Parathyroid adenoma (tissue), 2 donors: ENCODE data around the gene KDM3B.
A peak's percentile ranks its signal among the peaks of the same experiment; 100 is the strongest.

Source experiments
- H2AFZ ChIP-seq: fragments of 300-600 bp; sonication (generic); one replicate; pipeline ENCODE4 v1.7.0; 2017; ENCODE audit warnings: antibody characterized with exemption, mild to moderate bottlenecking
- H3K27ac ChIP-seq: fragments of 300-600 bp; sonication (generic); one replicate; pipeline ENCODE4 v1.7.0; 2017
- H3K27me3 ChIP-seq: fragments of 300-600 bp; sonication (generic); one replicate; pipeline ENCODE4 v1.7.0; 2017; ENCODE audit warnings: low read length; ENCODE audit not compliant: control insufficient read depth, insufficient read depth
- H3K36me3 ChIP-seq: fragments of 300-600 bp; sonication (generic); one replicate; pipeline ENCODE4 v1.7.0; 2017; ENCODE audit warnings: low read length; ENCODE audit not compliant: control insufficient read depth, insufficient read depth
- H3K4me1 ChIP-seq: fragments of 300-600 bp; sonication (generic); one replicate; pipeline ENCODE4 v1.7.0; 2017; ENCODE audit warnings: control low read depth
- H3K4me2 ChIP-seq: fragments of 300-600 bp; sonication (generic); one replicate; pipeline ENCODE4 v1.7.0; 2017; ENCODE audit warnings: low read length
- H3K4me3 ChIP-seq: fragments of 300-600 bp; sonication (generic); one replicate; pipeline ENCODE4 v1.7.0; 2017; ENCODE audit warnings: low read depth, low read length
- H3K79me2 ChIP-seq: fragments of 300-600 bp; sonication (generic); one replicate; pipeline ENCODE4 v1.7.0; 2017; ENCODE audit warnings: control low read depth
- H3K9ac ChIP-seq: fragments of 300-600 bp; sonication (generic); one replicate; pipeline ENCODE4 v1.7.0; 2017; ENCODE audit warnings: mild to moderate bottlenecking
- H3K9me3 ChIP-seq: fragments of 300-600 bp; sonication (generic); one replicate; pipeline ENCODE4 v1.7.0; 2017; ENCODE audit warnings: low read length; ENCODE audit not compliant: control insufficient read depth
- TF ChIP-seq, protein P1 (sequence below): fragments of 300-600 bp; sonication (generic); IDR thresholded peaks from one replicate; pipeline ENCODE4 v1.7.0; 2017; ENCODE audit warnings: antibody characterized with exemption, mild to moderate bottlenecking
- donor health status: primary hyperparathyroidism.

Gene KDM3B

DNA sequence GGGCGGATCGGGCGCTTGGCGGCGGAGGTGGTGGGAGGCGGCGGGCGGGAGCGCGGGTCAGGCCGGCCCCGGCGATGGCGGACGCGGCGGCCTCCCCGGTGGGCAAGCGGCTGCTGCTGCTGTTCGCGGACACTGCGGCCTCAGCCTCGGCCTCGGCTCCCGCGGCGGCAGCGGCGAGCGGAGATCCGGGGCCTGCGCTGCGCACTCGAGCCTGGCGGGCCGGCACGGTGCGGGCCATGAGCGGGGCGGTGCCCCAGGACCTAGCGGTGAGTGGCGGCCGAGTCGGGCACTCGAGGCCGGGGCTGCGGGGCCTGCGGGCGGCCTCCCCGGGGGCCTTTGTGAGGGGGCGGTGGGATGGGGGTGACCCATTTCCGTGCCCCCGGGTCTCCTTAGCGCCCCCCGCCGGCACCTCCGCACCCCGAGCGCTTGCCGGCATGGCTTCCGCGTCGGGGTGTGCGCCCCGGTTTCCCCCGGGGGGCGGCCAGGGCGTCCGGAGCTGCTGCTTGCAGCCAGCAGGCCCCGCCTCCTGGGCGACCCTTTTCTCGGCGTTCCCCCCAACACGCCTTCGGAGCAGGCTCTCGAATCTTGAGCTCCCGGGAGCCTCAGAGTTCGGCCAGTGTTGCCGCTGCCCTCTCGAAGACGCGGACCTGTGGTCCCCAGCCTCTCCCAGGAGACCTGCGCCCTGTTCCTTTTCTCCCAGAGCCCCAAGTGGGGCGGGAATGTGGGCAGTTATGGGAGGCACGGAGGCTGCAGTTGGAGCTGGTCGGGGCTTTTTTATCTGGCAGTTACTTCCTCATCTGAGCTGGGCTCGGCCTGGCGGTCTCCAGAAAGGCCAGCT lies 456 bp downstream of the KDM3B start:
- peak overlapping the region; percentile 88 for H3K4me3 ChIP-seq

GRCh38 chr5:138353560-138354080 lies 1.1 kb downstream of the KDM3B start:
- Histone ChIP-seq H3K36me3 (no peaks in the 10 kb centered on the region), H3K9me3 (no peaks in the 10 kb centered on the region), H3K27ac (peak overlapping the region; percentile 92), H2AFZ (peak overlapping the region; percentile 92), H3K4me2 (peak overlapping the region; percentile 59), H3K4me1 (peaks cover 13% of the 10 kb centered on the region), H3K4me3 (peak overlapping the region; percentile 88), H3K9ac (peak overlapping the region; percentile 97), H3K79me2 (peaks cover 35% of the 10 kb centered on the region), H3K27me3 (no peaks in the 10 kb centered on the region)
- TF ChIP-seq, protein P1, sequence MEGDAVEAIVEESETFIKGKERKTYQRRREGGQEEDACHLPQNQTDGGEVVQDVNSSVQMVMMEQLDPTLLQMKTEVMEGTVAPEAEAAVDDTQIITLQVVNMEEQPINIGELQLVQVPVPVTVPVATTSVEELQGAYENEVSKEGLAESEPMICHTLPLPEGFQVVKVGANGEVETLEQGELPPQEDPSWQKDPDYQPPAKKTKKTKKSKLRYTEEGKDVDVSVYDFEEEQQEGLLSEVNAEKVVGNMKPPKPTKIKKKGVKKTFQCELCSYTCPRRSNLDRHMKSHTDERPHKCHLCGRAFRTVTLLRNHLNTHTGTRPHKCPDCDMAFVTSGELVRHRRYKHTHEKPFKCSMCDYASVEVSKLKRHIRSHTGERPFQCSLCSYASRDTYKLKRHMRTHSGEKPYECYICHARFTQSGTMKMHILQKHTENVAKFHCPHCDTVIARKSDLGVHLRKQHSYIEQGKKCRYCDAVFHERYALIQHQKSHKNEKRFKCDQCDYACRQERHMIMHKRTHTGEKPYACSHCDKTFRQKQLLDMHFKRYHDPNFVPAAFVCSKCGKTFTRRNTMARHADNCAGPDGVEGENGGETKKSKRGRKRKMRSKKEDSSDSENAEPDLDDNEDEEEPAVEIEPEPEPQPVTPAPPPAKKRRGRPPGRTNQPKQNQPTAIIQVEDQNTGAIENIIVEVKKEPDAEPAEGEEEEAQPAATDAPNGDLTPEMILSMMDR, result no peak

More for the DNA sequence above, 456 bp downstream of the KDM3B start:
- TF ChIP-seq, protein P1, result peak; percentile 34
- Histone ChIP-seq H3K27ac (peak overlapping the region; percentile 92), H3K4me1 (peaks cover 13% of the 10 kb centered on the region), H3K79me2 (peaks cover 32% of the 10 kb centered on the region), H3K9ac (peak overlapping the region; percentile 97), H3K36me3 (no peaks in the 10 kb centered on the region), H3K9me3 (no peaks in the 10 kb centered on the region), H3K4me2 (peak overlapping the region; percentile 59), H2AFZ (peak overlapping the region; percentile 92), H3K27me3 (no peaks in the 10 kb centered on the region)

GRCh38 chr5:138354387-138354786 lies 1.9 kb downstream of the KDM3B start:
- TF ChIP-seq, protein P1, result no peak

GRCh38 chr5:138354926-138355378 lies 2.5 kb downstream of the KDM3B start:
- TF ChIP-seq, protein P1, result no peak
- Histone ChIP-seq H3K79me2 (peaks cover 40% of the 10 kb centered on the region), H3K9ac (no peak overlapping the region), H3K4me2 (peak overlapping the region; percentile 59), H3K9me3 (no peaks in the 10 kb centered on the region), H2AFZ (no peak overlapping the region), H3K27ac (peak overlapping the region; percentile 92), H3K4me1 (peaks cover 13% of the 10 kb centered on the region), H3K4me3 (no peak overlapping the region), H3K36me3 (no peaks in the 10 kb centered on the region), H3K27me3 (no peaks in the 10 kb centered on the region)

More at GRCh38 chr5:138354387-138354786, 1.9 kb downstream of the KDM3B start:
- H3K36me3 ChIP-seq, result no peaks in the 10 kb centered on the region
- peak overlapping the region; percentile 88 for H3K4me3 ChIP-seq
- H3K79me2 ChIP-seq, result peaks cover 40% of the 10 kb centered on the region
- no peak overlapping the region for H3K9ac ChIP-seq
- no peaks in the 10 kb centered on the region for H3K27me3 ChIP-seq
- H3K9me3 ChIP-seq, result no peaks in the 10 kb centered on the region
- no peak overlapping the region for H2AFZ ChIP-seq
- peak overlapping the region; percentile 59 for H3K4me2 ChIP-seq
- H3K4me1 ChIP-seq, result peaks cover 13% of the 10 kb centered on the region
- peak overlapping the region; percentile 92 for H3K27ac ChIP-seq
